Upper lobe of right lung (tissue), 1 donor: Measurements from ENCODE around the gene MANF. TPM values are rescaled to one million over a fixed set of nuclear protein-coding genes. Genes with fewer than 3 reads are reported as not detected.
"Not testable (repeated sequence)": the region's sequence is repeated elsewhere in the genome, so short reads cannot be mapped to it uniquely, and the experiment has no call there.

Experiments used
- ATAC-seq: fragments of 200-7000 bp; cut with Tn5 transposase; one replicate; pipeline ENCODE4 v1.9.1; 2020; ENCODE audit warnings: mild to moderate bottlenecking, moderate library complexity
- DNase-seq: peaks from one replicate; pipeline ENCODE4 v3.0.0-alpha.2; 2020
- H3K27ac ChIP-seq: fragments of 200-600 bp; one replicate; pipeline ENCODE4 v1.8.0; 2022
- H3K27me3 ChIP-seq: fragments of 200-600 bp; one replicate; pipeline ENCODE4 v1.8.0; 2022; ENCODE audit warnings: mild to moderate bottlenecking
- H3K36me3 ChIP-seq: fragments of 200-600 bp; one replicate; pipeline ENCODE4 v1.8.0; 2022
- H3K4me1 ChIP-seq: fragments of 200-600 bp; one replicate; pipeline ENCODE4 v1.8.0; 2022
- H3K4me3 ChIP-seq: fragments of 200-600 bp; one replicate; pipeline ENCODE4 v1.8.0; 2022; ENCODE audit warnings: mild to moderate bottlenecking
- H3K9me3 ChIP-seq: fragments of 200-600 bp; one replicate; pipeline ENCODE4 v1.8.0; 2022
- CTCF ChIP-seq: fragments of 200-600 bp; IDR thresholded peaks from one replicate; pipeline ENCODE4 v1.8.0; 2022; ENCODE audit warnings: antibody characterized with exemption
- intact Hi-C: fragments of 100-400 bp; cut with DNase I; formaldehyde crosslinking; loops from one replicate; pipeline ENCODE4 v1.11.0; 2022
- total RNA-seq: library from RNA; stranded (reverse); fragmentation: NEBNext Ultra II Directional; extraction: Animal tissue kit (Norgen Biotek cat#: 25700); gene quantifications from one replicate; pipeline ENCODE4 v1.2.1, GENCODE V29; 2021
- donor health status: DM: no; HTN: yes; CAD: no; lungs with severe emphysema.

Gene MANF
- total RNA-seq, 1 donor from 2014 or later = 80.3 TPM

- intact Hi-C loops = no loop called here
- TF ChIP-seq CTCF = no peak
- no peak for ATAC-seq
Observed at GRCh38 chr3:51360806-51361205, 24.3 kb upstream of the MANF start.

GRCh38 chr3:51361746-51362145, 23.3 kb upstream of the MANF start:
- ATAC-seq = no peak

More at GRCh38 chr3:51360806-51361205, 24.3 kb upstream of the MANF start:
- DNase-seq = no peak
- Histone ChIP-seq H3K27me3 (no peaks in the 10 kb centered on the region), H3K27ac (no peak overlapping the region), H3K9me3 (no peaks in the 10 kb centered on the region), H3K4me3 (no peak overlapping the region), H3K4me1 (no peaks in the 10 kb centered on the region), H3K36me3 (no peaks in the 10 kb centered on the region)

GRCh38 chr3:51362476-51362875, 22.6 kb upstream of the MANF start:
- no peak for TF ChIP-seq CTCF
- Histone ChIP-seq H3K27ac (no peak overlapping the region), H3K9me3 (no peaks in the 10 kb centered on the region), H3K36me3 (no peaks in the 10 kb centered on the region), H3K4me3 (no peak overlapping the region), H3K4me1 (no peaks in the 10 kb centered on the region), H3K27me3 (no peaks in the 10 kb centered on the region)
- intact Hi-C loops = no loop called here
- ATAC-seq (no peak), DNase-seq (no peak)

More at GRCh38 chr3:51361746-51362145, 23.3 kb upstream of the MANF start:
- Histone ChIP-seq H3K27ac (no peak overlapping the region), H3K36me3 (no peaks in the 10 kb centered on the region), H3K4me3 (no peak overlapping the region), H3K4me1 (no peaks in the 10 kb centered on the region), H3K27me3 (no peaks in the 10 kb centered on the region), H3K9me3 (no peaks in the 10 kb centered on the region)
- DNase-seq = no peak
- no peak for TF ChIP-seq CTCF
- intact Hi-C loops = no loop called here

- DNase-seq, H3K4me3 ChIP-seq, H3K36me3 ChIP-seq, ATAC-seq, H3K27ac ChIP-seq, H3K27me3 ChIP-seq, H3K4me1 ChIP-seq, intact Hi-C loops, H3K9me3 ChIP-seq: not testable (repeated sequence)
Observed at GRCh38 chr3:51368276-51368675, 16.8 kb upstream of the MANF start.

- Histone ChIP-seq H3K4me1 (no peaks in the 10 kb centered on the region), H3K9me3 (no peaks in the 10 kb centered on the region), H3K4me3 (no peak overlapping the region), H3K27me3 (peaks cover 4% of the 10 kb centered on the region), H3K36me3 (no peaks in the 10 kb centered on the region), H3K27ac (no peak overlapping the region)
- intact Hi-C loops = no loop called here
- DNase-seq (no peak), ATAC-seq (peak; percentile 73)
- TF ChIP-seq CTCF = peak; percentile 66
Observed at GRCh38 chr3:51371943-51372557, 13.0 kb upstream of the MANF start.

- no peak for DNase-seq
- Histone ChIP-seq H3K4me3 (no peak overlapping the region), H3K36me3 (no peaks in the 10 kb centered on the region), H3K4me1 (no peaks in the 10 kb centered on the region), H3K9me3 (no peaks in the 10 kb centered on the region), H3K27me3 (no peaks in the 10 kb centered on the region), H3K27ac (no peak overlapping the region)
- intact Hi-C loops = no loop called here
- ATAC-seq = no peak
- no peak for TF ChIP-seq CTCF
Observed at GRCh38 chr3:51373658-51374421, 11.3 kb upstream of the MANF start.
